Naive thymus-derived CD4-positive, alpha-beta T cell (primary cell): ENCODE results near the gene STEAP2. TPM values are rescaled to one million over a fixed set of nuclear protein-coding genes. Genes with fewer than 3 reads are reported as not detected.

Experiments used
- ATAC-seq: fragments of 150-1000 bp; cut with Tn5 transposase; 2 replicates; pipeline ENCODE4 v1.10.0; 2021; ENCODE audit warnings: mild to moderate bottlenecking, moderate library complexity
- CTCF ChIA-PET: fragments of 350-600 bp; sonication (Branson Sonifier 250); formaldehyde crosslinking; loops from one replicate; lab custom pipeline; 2021; ENCODE audit warnings: antibody characterized with exemption; lab: Charles Lee
- POLR2A ChIA-PET: fragments of 350-600 bp; sonication (Branson Sonifier 250); formaldehyde crosslinking; loops from one replicate; lab custom pipeline; 2021; ENCODE audit warnings: antibody characterized with exemption, inconsistent platforms; lab: Charles Lee
- DNase-seq, 9 donors: peaks; one replicate each; pipeline versions ENCODE4 v3.0.0 to v3.0.0-alpha.2; 2020 to 2022; ENCODE audit warnings: mixed read lengths in 1 of 9
- H3K27ac ChIP-seq: one replicate; pipeline ENCODE4 v1.7.0; 2013; ENCODE audit warnings: mild to moderate bottlenecking, low read depth, low read length, moderate library complexity
- H3K27me3 ChIP-seq, 2 donors: one replicate each; pipeline ENCODE4 v1.7.0; 2013; ENCODE audit warnings: low read length in 2 of 2, mild to moderate bottlenecking in 2 of 2, moderate library complexity in 2 of 2; ENCODE audit not compliant: control insufficient read depth in 2 of 2, insufficient read depth in 2 of 2
- H3K36me3 ChIP-seq, 3 experiments: 1 replicate in 2 of 3; 2 replicates in 1 of 3; pipeline ENCODE4 v1.7.0; 2013; ENCODE audit warnings: low read length in 3 of 3, mild to moderate bottlenecking in 3 of 3, moderate library complexity in 1 of 3; ENCODE audit not compliant: insufficient read depth in 3 of 3, control insufficient read depth in 2 of 3
- H3K4me1 ChIP-seq, 2 donors: one replicate each; pipeline ENCODE4 v1.7.0; 2013; ENCODE audit warnings: low read length in 2 of 2, mild to moderate bottlenecking in 2 of 2, moderate library complexity in 1 of 2; ENCODE audit not compliant: control insufficient read depth in 2 of 2, insufficient read depth in 2 of 2
- H3K4me3 ChIP-seq: 2 replicates; pipeline ENCODE4 v1.7.0; 2013; ENCODE audit warnings: mild to moderate bottlenecking, low read length
- H3K9me3 ChIP-seq, 3 experiments: 1 replicate in 2 of 3; 2 replicates in 1 of 3; pipeline ENCODE4 v1.7.0; 2013; ENCODE audit warnings: low read length in 3 of 3; ENCODE audit not compliant: control insufficient read depth in 2 of 3
- H3K27ac Mint-ChIP-seq, 9 donors: one replicate each; pipeline ENCODE4 v1.8.0; 2020 to 2022; ENCODE audit warnings: mixed read lengths in 9 of 9, mild to moderate bottlenecking in 8 of 9, moderate library complexity in 5 of 9, inconsistent platforms in 2 of 9
- H3K27me3 Mint-ChIP-seq, 5 donors: one replicate each; pipeline ENCODE4 v1.8.0; 2021 to 2022; ENCODE audit warnings: mixed read lengths in 5 of 5, mild to moderate bottlenecking in 1 of 5
- H3K36me3 Mint-ChIP-seq, 5 donors: one replicate each; pipeline ENCODE4 v1.8.0; 2020 to 2022; ENCODE audit warnings: mixed read lengths in 5 of 5, mild to moderate bottlenecking in 3 of 5, inconsistent platforms in 1 of 5
- H3K4me1 Mint-ChIP-seq, 7 donors: one replicate each; pipeline ENCODE4 v1.8.0; 2020 to 2022; ENCODE audit warnings: mixed read lengths in 7 of 7, mild to moderate bottlenecking in 3 of 7, inconsistent platforms in 1 of 7
- H3K4me3 Mint-ChIP-seq, 10 donors: one replicate each; pipeline ENCODE4 v1.8.0; 2020 to 2022; ENCODE audit warnings: mild to moderate bottlenecking in 10 of 10, mixed read lengths in 10 of 10, moderate library complexity in 6 of 10, inconsistent platforms in 2 of 10
- H3K9me3 Mint-ChIP-seq, 11 donors: one replicate each; pipeline ENCODE4 v1.8.0; 2020 to 2022; ENCODE audit warnings: mixed read lengths in 11 of 11, mild to moderate bottlenecking in 4 of 11, inconsistent platforms in 1 of 11, moderate library complexity in 1 of 11
- intact Hi-C, 2 donors: fragments of 100-400 bp; cut with micrococcal nuclease; formaldehyde crosslinking; loops; one replicate each; pipeline ENCODE4 v1.15.1; 2023
- polyA plus RNA-seq, 2 donors: library from polyadenylated mRNA; unstranded; fragments of 300-500 nt; fragmentation: Illumina TruSeq; gene quantifications; one replicate each; pipeline ENCODE4 v1.2.3, GENCODE V29; 2021
- total RNA-seq, 6 experiments: library from RNA in 5 of 6; stranded (reverse) in 5 of 6; gene quantifications; 1 replicate in 5 of 6; 2 replicates in 1 of 6; pipeline ENCODE4 v1.2.3 and lab custom pipeline; 2021 to 2026

STEAP2 gene
- total and polyA plus RNA-seq, 7 experiments from 2014 or later: 0.05 TPM; not detected in 6

- ATAC-seq (no peak), DNase-seq (no peak)
- H3K4me1 Mint-ChIP-seq: no peaks in the 10 kb centered on the region
- POLR2A ChIA-PET: no interaction called here
- H3K27ac Mint-ChIP-seq: no peak overlapping the region
- intact Hi-C loops: no loop called here
- no peak overlapping the region for H3K4me3 Mint-ChIP-seq
- peaks cover 4 to 23% (median 6%) of the 10 kb centered on the region in 5 donors for H3K27me3 Mint-ChIP-seq
- Histone ChIP-seq H3K4me3 (no peak overlapping the region), H3K9me3 (no peaks in the 10 kb centered on the region), H3K4me1 (no peaks in the 10 kb centered on the region), H3K36me3 (no peaks in the 10 kb centered on the region), H3K27ac (no peak overlapping the region), H3K27me3 (no peaks in the 10 kb centered on the region)
- no peaks in the 10 kb centered on the region for H3K36me3 Mint-ChIP-seq
- H3K9me3 Mint-ChIP-seq: no peaks in the 10 kb centered on the region
- CTCF ChIA-PET: no interaction called here
These were observed 55.8 kb downstream of the STEAP2 start for GRCh38 chr7:90267263-90267858.

GRCh38 chr7:90269163-90269562, 57.6 kb downstream of the STEAP2 start:
- peaks cover 4 to 18% (median 6%) of the 10 kb centered on the region in 5 donors for H3K27me3 Mint-ChIP-seq
- no peak overlapping the region for H3K27ac ChIP-seq
- no peaks in the 10 kb centered on the region for H3K9me3 ChIP-seq
- no peak overlapping the region for H3K4me3 Mint-ChIP-seq
- ChIA-PET POLR2A (no interaction called here), CTCF (no interaction called here)
- H3K36me3 ChIP-seq: no peaks in the 10 kb centered on the region
- no peak overlapping the region for H3K27ac Mint-ChIP-seq
- H3K4me3 ChIP-seq: no peak overlapping the region
- H3K36me3 Mint-ChIP-seq: no peaks in the 10 kb centered on the region
- H3K4me1 ChIP-seq: no peaks in the 10 kb centered on the region
- H3K4me1 Mint-ChIP-seq: no peaks in the 10 kb centered on the region
- no peaks in the 10 kb centered on the region for H3K9me3 Mint-ChIP-seq
- ATAC-seq: no peak
- intact Hi-C loops: no loop called here
- no peaks in the 10 kb centered on the region for H3K27me3 ChIP-seq
- no peak for DNase-seq

- Mint-ChIP-seq H3K4me1 (no peaks in the 10 kb centered on the region), H3K36me3 (no peaks in the 10 kb centered on the region), H3K27ac (no peak overlapping the region), H3K27me3 (peaks cover 0 to 16% (median 0%) of the 10 kb centered on the region in 5 donors), H3K4me3 (no peak overlapping the region), H3K9me3 (no peaks in the 10 kb centered on the region)
- ChIA-PET POLR2A (no interaction called here), CTCF (no interaction called here)
- Histone ChIP-seq H3K4me1 (no peaks in the 10 kb centered on the region), H3K9me3 (no peaks in the 10 kb centered on the region), H3K36me3 (no peaks in the 10 kb centered on the region), H3K4me3 (no peak overlapping the region), H3K27ac (no peak overlapping the region), H3K27me3 (no peaks in the 10 kb centered on the region)
- DNase-seq (no peak), ATAC-seq (no peak)
- intact Hi-C loops: no loop called here
These were observed 59.1 kb downstream of the STEAP2 start for GRCh38 chr7:90270431-90271178.

GRCh38 chr7:90271753-90272152, 60.2 kb downstream of the STEAP2 start:
- Mint-ChIP-seq H3K36me3 (no peaks in the 10 kb centered on the region), H3K9me3 (no peaks in the 10 kb centered on the region), H3K4me3 (no peak overlapping the region), H3K27ac (no peak overlapping the region), H3K4me1 (no peaks in the 10 kb centered on the region), H3K27me3 (peaks cover 0 to 16% (median 0%) of the 10 kb centered on the region in 5 donors)
- Histone ChIP-seq H3K36me3 (no peaks in the 10 kb centered on the region), H3K4me3 (no peak overlapping the region), H3K27ac (no peak overlapping the region), H3K4me1 (no peaks in the 10 kb centered on the region), H3K27me3 (no peaks in the 10 kb centered on the region), H3K9me3 (no peaks in the 10 kb centered on the region)
- CTCF ChIA-PET: no interaction called here
- DNase-seq (no peak), ATAC-seq (no peak)
- intact Hi-C loops: no loop called here
- POLR2A ChIA-PET: no interaction called here

GRCh38 chr7:90272242-90272641, 60.7 kb downstream of the STEAP2 start:
- Histone ChIP-seq H3K27ac (no peak overlapping the region), H3K36me3 (no peaks in the 10 kb centered on the region), H3K4me3 (no peak overlapping the region), H3K4me1 (no peaks in the 10 kb centered on the region), H3K9me3 (no peaks in the 10 kb centered on the region), H3K27me3 (no peaks in the 10 kb centered on the region)
- Mint-ChIP-seq H3K27ac (no peak overlapping the region), H3K4me3 (no peak overlapping the region), H3K36me3 (no peaks in the 10 kb centered on the region), H3K4me1 (no peaks in the 10 kb centered on the region), H3K27me3 (peaks cover 0 to 14% (median 0%) of the 10 kb centered on the region in 5 donors), H3K9me3 (no peaks in the 10 kb centered on the region)
- intact Hi-C loops: no loop called here
- ATAC-seq: no peak
- ChIA-PET POLR2A (no interaction called here), CTCF (no interaction called here)
- no peak for DNase-seq

GRCh38 chr7:90274161-90274560, 62.6 kb downstream of the STEAP2 start:
- intact Hi-C loops: no loop called here
- ATAC-seq (no peak), DNase-seq (no peak)
- ChIA-PET CTCF (no interaction called here), POLR2A (no interaction called here)
- Mint-ChIP-seq H3K27ac (no peak overlapping the region), H3K4me1 (no peaks in the 10 kb centered on the region), H3K36me3 (no peaks in the 10 kb centered on the region), H3K9me3 (no peaks in the 10 kb centered on the region), H3K4me3 (no peak overlapping the region), H3K27me3 (peaks cover 0 to 7% (median 0%) of the 10 kb centered on the region in 5 donors)
- Histone ChIP-seq H3K27me3 (no peaks in the 10 kb centered on the region), H3K9me3 (no peaks in the 10 kb centered on the region), H3K4me3 (no peak overlapping the region), H3K27ac (no peak overlapping the region), H3K4me1 (no peaks in the 10 kb centered on the region), H3K36me3 (no peaks in the 10 kb centered on the region)
